ES-I3 (cell line): ENCODE results near the gene MARF1.
"Not testable (repeated sequence)": the region's sequence is repeated elsewhere in the genome, so short reads cannot be mapped to it uniquely, and the experiment has no call there.

ENCODE experiments used
- H3K36me3 ChIP-seq: 2 replicates; pipeline ENCODE4 v1.6.1; 2013; ENCODE audit warnings: mild to moderate bottlenecking, low read length, control low read depth, moderate library complexity; ENCODE audit not compliant: insufficient read depth
- H3K4me1 ChIP-seq: 2 replicates; pipeline ENCODE4 v1.6.1; 2013; ENCODE audit warnings: mild to moderate bottlenecking, control low read depth, low read length; ENCODE audit not compliant: insufficient read depth
- H3K9ac ChIP-seq: 2 replicates; pipeline ENCODE4 v1.6.1; 2013; ENCODE audit warnings: low read depth, mild to moderate bottlenecking, low read length, moderate library complexity
- H3K9me3 ChIP-seq: 2 replicates; pipeline ENCODE4 v1.6.1; 2013; ENCODE audit warnings: mild to moderate bottlenecking, low read length, moderate library complexity; ENCODE audit not compliant: control insufficient read depth, insufficient read depth

Gene MARF1

DNA sequence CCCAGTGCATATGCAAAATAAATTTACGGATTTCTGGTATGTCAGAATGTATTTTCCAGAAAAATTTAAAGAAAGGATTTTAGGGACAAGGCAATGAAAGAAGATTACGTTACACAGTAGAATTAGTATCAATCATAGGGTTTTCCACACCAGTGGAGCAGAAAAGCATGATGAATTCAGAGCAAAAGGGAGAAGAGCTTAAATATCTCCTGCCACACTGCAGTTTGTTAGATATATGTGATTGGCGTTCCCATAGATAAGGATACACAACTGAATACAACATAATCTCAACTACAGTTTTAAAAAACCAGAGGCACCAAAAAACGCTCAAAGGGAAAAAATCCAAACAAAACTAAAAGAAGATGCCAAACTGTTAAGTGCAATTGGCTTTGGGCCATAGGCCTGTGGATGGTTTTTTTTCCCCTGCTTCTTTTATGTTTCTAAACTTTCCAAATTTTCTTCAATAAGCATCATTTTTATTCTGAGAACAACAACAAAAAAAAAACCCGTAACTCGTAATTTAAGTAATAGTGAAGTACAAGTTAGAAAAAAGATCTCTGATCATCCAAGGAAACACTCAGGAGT lies 22.3 kb downstream of the MARF1 start:
- no peaks in the 10 kb centered on the region for H3K9me3 ChIP-seq
- H3K36me3 ChIP-seq: peaks cover 14% of the 10 kb centered on the region
- no peaks in the 10 kb centered on the region for H3K4me1 ChIP-seq
- no peak overlapping the region for H3K9ac ChIP-seq

DNA sequence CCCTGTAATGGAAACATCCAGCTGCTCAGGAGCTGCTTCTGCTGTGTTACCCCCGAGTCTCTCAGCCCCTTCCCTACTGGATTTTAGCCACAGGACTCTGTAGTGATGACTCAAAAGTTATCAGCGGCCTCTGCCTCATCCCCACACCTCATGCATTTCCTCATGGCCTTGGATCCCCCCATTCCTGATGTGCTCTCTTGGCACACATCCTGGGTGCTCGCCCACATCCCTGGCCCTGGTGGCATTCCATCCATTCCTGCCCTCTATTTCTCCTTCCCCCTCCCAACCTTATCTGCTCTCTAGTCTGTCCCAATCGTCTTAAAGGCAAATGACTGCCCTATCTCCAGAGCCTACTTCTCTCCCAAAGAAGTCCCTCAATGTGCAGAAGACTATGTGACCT lies 24.6 kb downstream of the MARF1 start:
- H3K36me3 ChIP-seq: peaks cover 12% of the 10 kb centered on the region
- H3K9ac ChIP-seq: no peak overlapping the region
- H3K9me3 ChIP-seq: no peaks in the 10 kb centered on the region
- no peaks in the 10 kb centered on the region for H3K4me1 ChIP-seq

DNA sequence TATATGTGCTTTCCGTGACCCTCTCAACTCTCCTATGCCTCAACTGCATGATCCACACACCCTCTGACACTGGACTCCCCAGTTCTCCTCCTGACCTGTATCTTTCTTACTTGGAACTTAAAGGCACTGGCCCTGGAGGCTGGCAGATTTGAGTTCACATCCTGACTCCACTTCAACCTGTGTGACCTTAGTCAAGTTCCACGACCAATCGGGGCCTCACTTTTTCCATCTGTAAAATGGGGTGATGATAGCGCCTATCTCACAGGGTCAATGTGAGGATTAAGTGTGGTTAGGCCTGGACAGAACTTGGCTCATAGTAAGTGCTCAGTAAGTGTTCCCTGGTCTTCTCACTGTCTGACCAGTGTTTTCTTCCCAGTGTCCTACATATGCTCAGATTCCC lies 25.1 kb downstream of the MARF1 start:
- Histone ChIP-seq H3K36me3 (peaks cover 12% of the 10 kb centered on the region), H3K9ac (no peak overlapping the region), H3K4me1 (no peaks in the 10 kb centered on the region), H3K9me3 (no peaks in the 10 kb centered on the region)

DNA sequence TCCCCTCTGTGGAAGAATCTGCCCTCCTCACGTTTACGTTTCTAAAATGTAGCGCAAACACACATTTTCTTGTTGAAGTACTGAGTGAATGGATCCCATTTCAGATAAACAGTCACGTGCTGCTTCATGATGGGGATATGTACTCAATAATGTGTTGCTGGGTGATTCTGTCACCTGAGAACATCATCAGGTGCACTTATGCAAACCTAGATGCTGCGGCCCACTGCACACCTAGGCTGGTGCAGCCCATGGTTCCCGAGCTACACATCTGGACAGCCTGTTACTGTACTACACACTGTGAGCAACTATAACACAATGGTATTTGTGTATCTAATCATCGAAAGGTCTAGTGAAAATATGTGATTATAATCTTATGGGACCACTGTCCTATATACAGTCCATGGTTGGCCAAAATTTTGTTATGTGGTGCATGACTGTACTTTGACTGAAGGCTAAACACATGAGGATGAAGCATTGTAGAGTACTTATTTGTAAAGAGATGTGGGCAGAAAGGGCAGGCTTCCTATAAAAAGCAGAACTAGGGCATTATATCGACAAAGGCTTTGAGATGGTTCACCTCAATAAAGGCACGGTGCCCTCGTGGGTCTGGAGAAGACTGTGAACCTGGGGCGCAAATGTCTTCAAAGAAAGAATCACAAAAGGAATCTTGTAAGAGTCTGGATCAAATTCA lies 26.3 kb downstream of the MARF1 start:
- Histone ChIP-seq H3K36me3 (peaks cover 18% of the 10 kb centered on the region), H3K9me3 (no peaks in the 10 kb centered on the region), H3K4me1 (no peaks in the 10 kb centered on the region), H3K9ac (no peak overlapping the region)

DNA sequence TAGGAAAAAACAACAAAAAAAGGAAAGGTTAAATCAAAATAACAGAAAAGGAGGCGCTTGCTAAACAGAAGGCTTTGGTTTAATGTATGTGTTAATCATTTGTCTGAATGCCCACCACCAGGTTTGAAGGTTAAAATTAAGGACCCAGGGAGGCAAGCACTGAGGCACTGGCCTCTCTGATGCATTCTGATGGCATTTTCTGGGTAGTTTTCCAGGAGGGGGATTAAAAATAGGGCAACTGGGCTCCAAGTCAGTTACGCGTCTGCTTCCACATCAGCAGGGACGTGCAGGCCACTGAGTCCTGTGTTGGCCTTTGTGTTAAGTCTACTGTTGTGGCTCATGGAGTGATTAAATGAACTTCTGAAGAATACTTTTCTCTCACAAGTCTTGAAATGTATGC lies 26.9 kb downstream of the MARF1 start:
- no peak overlapping the region for H3K9ac ChIP-seq
- no peaks in the 10 kb centered on the region for H3K4me1 ChIP-seq
- H3K36me3 ChIP-seq: peaks cover 18% of the 10 kb centered on the region

DNA sequence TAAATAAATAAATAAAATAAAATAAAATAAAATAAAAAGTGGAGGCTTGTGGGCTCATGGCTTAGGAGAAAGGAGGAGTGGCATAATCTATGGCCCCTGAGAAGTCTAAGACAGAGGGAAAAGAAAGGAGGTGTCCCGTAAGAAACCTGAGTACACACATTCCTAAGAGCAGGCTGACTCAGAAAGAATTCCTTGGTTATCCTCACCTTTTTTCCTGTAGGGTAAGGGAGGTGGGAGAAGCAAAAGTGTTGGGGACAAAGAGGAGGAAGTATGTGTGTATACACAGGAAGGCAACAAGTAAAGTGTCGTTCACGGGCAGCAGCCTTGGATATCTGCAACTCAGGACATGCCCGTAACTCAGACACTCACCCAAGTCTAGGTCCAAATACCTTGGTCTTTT lies 29.3 kb downstream of the MARF1 start:
- H3K4me1 ChIP-seq: no peaks in the 10 kb centered on the region
- peak overlapping the region; percentile 3; the same call in 1 of the 2 replicates for H3K9ac ChIP-seq
- H3K9me3 ChIP-seq: no peaks in the 10 kb centered on the region
- peaks cover 22% of the 10 kb centered on the region for H3K36me3 ChIP-seq

More for the DNA sequence above, 26.9 kb downstream of the MARF1 start:
- H3K9me3 ChIP-seq: no peaks in the 10 kb centered on the region

DNA sequence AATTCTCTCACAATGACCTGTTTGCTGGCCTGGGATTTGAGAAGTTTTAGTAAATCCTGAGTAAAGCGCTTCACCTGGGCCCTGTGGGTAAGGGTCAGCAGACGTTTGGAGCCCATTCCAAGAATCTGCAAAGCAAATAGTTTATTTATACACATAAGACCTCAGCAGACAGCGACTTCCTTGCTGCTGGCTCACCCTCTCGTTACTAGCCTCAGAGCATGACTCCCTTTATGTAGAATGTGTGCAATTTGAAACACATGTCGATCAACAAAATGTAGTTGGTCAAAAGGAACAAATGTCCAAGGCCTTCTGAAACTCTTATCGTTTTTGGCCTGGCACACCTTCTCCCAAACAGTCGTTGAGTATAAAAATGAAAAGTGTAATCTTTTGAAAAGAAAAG lies 31.3 kb downstream of the MARF1 start:
- H3K9ac ChIP-seq: no peak overlapping the region
- peaks cover 7% of the 10 kb centered on the region; the same call in 1 of the 2 replicates for H3K4me1 ChIP-seq
- H3K36me3 ChIP-seq: peaks cover 27% of the 10 kb centered on the region
- H3K9me3 ChIP-seq: no peaks in the 10 kb centered on the region

DNA sequence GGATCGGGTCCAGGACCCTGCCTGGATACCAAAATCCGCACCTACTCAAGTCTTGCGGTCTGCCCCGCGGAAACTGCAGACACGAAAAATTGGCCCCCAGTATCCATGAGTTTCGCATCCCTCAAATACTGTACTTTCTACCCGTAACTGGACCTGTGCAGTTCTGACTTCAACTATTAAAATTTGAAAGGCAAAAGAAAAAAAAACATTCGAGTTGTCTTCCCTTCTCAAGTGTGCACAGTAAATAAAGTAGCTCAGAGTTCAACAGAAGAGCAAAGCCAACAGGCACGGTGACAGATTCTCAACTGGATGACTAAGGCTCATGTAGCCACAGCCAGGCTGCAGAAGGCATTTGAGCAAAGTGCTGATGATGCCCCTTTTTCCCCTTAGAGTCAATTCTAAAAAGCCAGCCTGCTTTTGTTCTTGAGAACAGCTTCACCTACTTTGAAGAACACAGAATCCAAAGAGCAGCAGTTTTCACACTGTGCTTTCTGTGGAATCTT lies 32.5 kb downstream of the MARF1 start:
- Histone ChIP-seq H3K4me1 (peaks cover 7% of the 10 kb centered on the region; the same call in 1 of the 2 replicates), H3K36me3 (peaks cover 27% of the 10 kb centered on the region), H3K9me3 (no peaks in the 10 kb centered on the region), H3K9ac (no peak overlapping the region)

DNA sequence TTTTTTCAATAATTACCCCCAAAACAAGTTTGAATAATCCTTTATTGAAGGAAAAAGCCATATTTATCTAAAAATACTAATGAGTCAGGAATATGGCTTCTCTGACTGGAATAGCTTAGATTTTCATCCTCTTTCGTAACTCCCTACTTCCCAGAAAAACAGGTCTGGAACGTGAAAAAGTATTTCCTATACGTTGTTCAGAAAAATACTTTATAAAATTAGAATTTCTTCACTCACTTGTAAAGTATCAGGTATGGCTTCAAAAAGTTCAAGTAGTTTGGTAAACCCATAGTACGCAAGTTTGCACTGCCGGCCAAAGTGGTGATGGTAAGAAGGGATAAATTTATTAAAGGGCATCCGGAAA lies 33.7 kb downstream of the MARF1 start:
- H3K9me3 ChIP-seq: no peaks in the 10 kb centered on the region
- no peak overlapping the region for H3K9ac ChIP-seq
- peaks cover 27% of the 10 kb centered on the region for H3K36me3 ChIP-seq
- H3K4me1 ChIP-seq: peaks cover 7% of the 10 kb centered on the region; the same call in 1 of the 2 replicates

DNA sequence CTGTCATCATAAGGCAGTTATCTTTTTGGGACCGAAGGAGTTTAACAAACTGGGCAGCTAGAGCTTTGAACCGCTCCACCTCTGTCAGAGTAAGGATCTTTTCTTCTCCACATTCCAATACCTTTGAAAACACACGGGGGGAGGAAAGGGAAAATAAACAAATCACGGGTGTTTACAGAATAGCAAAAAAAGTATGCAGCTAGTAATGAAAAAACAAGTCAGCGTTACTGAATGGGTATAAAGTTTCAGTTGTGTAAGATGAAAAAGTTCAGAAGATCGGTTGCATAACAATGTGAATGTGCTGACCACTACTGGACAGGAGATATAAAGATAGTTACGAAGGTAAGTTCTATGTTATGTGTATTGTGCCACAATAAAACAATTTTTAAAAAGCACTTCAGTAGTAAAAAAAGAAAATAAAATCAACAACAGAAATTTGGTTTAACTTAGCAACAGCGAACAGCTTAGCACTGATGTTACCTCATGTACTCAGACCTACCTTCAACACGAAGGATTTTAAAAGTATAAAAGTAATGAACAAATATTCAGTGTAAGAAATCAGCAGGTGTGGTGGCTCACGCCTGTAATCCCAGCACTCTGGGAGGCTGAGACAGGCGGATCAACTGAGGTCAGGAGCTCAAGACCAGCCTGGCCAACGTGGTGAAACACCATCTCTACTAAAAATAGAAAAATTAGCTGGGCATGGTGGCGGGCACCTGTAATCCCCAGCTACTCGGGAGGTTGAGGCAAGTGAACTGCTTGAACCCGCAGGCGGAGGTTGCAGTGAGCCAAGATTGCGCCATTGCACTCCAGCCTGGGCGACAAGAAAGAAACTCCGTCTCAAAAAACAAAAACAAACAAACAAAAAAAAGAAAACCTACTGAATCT lies 34.3 kb downstream of the MARF1 start:
- H3K9ac ChIP-seq: no peak overlapping the region
- no peaks in the 10 kb centered on the region for H3K9me3 ChIP-seq
- H3K4me1 ChIP-seq: peaks cover 7% of the 10 kb centered on the region; the same call in 1 of the 2 replicates
- H3K36me3 ChIP-seq: peaks cover 27% of the 10 kb centered on the region

DNA sequence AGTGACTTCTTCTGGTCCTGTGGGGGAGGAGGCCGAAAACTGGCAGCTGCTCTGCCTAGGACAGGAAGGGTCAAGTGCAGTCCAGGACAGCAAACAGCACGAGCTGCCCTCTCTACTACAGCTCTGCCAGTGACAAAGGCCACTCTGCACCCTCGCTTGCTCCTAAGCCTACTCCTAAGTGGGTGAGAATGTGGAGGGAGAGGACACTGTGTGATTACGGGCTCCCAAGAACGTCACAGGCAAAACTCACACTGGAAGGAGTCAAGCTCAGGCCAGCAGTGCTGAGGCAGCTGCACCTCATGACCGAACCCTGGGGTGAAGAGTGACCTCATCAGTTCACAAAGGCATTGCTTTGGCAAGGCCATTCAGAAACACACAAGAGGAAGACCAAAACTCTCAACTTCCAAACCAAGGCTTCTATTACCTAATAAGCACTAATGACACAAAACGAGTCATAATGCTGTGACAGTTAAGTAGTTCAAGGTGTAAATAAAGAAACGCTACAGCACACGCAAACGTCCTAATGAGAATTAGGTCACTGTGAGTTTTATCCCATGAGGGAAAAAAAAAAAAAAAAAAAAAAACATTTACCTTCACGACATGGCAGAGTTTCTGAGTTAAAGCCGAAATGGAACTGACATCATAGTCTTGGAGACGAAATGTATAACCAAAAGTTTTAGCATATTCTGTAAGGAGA lies 35.1 kb downstream of the MARF1 start:
- Histone ChIP-seq H3K4me1 (peaks cover 7% of the 10 kb centered on the region; the same call in 1 of the 2 replicates), H3K36me3 (peaks cover 27% of the 10 kb centered on the region), H3K9ac (no peak overlapping the region), H3K9me3 (no peaks in the 10 kb centered on the region)

DNA sequence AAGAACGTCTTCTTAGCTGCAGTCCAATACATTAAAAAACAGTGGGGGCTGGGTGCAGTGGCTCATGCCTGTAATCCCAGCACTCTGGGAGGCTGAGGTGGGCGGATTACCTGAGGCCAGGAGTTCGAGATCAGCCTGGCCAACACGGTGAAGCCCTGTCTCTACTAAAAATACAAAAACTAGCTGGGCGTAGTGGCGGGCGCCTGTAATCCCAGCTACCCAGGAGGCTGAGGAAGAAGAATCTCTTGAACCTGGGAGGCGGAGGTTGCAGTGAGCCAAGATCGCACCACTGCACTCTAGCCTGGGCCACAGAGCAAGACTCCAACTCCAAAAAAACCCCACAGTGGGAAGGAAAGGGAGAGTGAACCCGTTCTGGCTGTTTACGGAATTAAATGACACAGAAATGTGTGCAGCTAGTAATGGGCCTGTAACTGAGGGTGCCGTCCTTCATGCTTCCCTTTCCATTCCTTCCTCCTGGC lies 35.7 kb downstream of the MARF1 start:
- peaks cover 22% of the 10 kb centered on the region for H3K36me3 ChIP-seq
- not testable (repeated sequence) for H3K9ac ChIP-seq, H3K4me1 ChIP-seq, H3K9me3 ChIP-seq

DNA sequence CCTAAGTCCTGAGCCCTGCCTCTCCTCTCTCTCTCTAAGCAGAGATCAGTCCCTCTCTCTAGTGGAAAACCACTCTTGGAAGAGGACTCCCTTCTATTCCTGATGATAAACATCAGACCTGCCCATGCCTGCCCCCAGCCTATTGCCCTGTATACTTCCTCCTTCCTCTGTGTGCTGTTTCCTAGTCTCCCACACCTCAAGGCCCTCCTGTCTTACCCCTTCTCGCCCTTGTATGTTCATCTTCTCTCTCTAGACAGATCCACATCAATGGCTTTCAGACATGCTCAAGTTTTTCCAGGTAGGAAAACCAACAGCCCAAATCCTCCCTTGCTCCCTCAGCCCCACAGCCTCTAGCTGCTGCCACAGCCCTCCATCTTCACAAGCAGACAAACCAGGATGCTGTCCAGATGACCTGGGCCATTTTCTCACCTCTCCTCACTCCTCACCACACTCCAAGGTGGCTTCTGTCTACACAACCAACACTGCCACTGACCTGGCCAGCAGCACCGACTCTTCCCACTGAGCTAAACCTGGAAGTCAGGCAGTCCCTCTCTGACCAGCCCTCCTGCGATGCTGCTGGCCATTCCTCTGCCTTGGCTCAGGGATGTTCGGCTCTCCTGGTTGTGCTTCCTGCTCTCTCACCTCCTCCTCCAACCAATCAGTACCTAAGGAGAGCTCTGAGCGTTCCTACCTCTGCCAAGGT lies 36.3 kb downstream of the MARF1 start:
- Histone ChIP-seq H3K36me3 (peaks cover 19% of the 10 kb centered on the region), H3K9me3 (no peaks in the 10 kb centered on the region)

More for the DNA sequence above, 36.3 kb downstream of the MARF1 start:
- H3K9ac ChIP-seq: no peak overlapping the region
- peaks cover 7% of the 10 kb centered on the region; the same call in 1 of the 2 replicates for H3K4me1 ChIP-seq
